Measurements from ENCODE around the gene GPI.

DNA sequence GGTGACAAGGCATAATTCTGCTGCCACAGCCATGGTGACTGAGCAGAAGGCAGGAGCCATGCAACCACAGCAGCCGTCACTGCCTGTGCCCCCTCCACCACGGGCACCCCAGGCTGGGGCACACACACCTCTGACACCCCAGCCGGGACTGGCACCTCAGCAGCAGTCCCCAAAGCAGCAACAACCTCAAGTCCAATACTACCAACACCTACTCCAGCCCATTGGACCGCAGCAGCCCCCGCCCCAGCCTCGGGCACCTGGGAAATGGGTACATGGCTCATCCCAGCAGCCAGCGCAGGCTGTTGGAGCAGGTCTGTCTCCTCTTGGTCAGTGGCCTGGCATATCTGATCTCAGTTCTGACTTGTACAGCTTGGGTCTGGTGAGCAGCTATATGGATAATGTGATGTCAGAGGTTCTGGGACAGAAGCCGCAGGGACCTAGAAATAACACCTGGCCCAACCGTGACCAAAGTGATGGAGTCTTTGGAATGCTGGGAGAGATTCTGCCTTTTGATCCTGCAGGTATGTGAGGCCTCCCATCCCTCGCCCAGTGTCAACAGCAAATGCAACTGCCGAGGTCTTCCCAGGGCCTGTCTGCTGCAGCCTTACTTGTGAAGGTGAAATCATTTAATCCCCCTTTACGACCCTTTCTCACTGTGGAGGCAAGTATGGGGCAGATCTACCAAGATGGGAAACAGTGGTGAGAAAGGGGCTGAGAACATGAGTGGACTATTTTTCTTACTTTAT is 22.9 kb upstream of the GPI start:
- TF ChIP-seq TAF1 (IDR thresholded peaks at IDR 0.05; ENCODE audit: low read depth, low read length) (no peak), POLR2AphosphoS5 (IDR thresholded peaks at IDR 0.05; ENCODE audit: low read depth, low read length) (no peak), POLR2A (IDR thresholded peaks at IDR 0.05; ENCODE audit: low read depth, low read length) (no peak)

Measured in GM12891 (cell line).